Heart right ventricle (tissue), 16 donors: ENCODE measurements around the gene SERPINA4. TPM values are rescaled to one million over a fixed set of nuclear protein-coding genes. Genes with fewer than 3 reads are reported as not detected.

Experiments
- ATAC-seq, 8 donors: fragments of 200-7000 bp; cut with Tn5 transposase; one replicate each; pipeline ENCODE4 v1.9.1; 2020; ENCODE audit warnings: mild to moderate bottlenecking in 8 of 8, moderate library complexity in 8 of 8, moderate number of reproducible peaks in 1 of 8
- DNase-seq, 2 donors: peaks; one replicate each; pipeline ENCODE4 v3.0.0-alpha.2; 2020
- H3K27ac ChIP-seq, 10 donors: fragments of 200-600 bp; sonication (generic) in 2 of 10; one replicate each; pipeline versions ENCODE4 v1.5.0 to v1.8.0; 2020 to 2022; ENCODE audit warnings: mild to moderate bottlenecking in 3 of 10
- H3K27me3 ChIP-seq, 7 donors: fragments of 200-600 bp; one replicate each; pipeline ENCODE4 v1.8.0; 2021 to 2022; ENCODE audit warnings: mild to moderate bottlenecking in 2 of 7
- H3K36me3 ChIP-seq, 9 donors: fragments of 200-600 bp; sonication (generic) in 1 of 9; one replicate each; pipeline versions ENCODE4 v1.5.0 to v1.8.0; 2020 to 2022; ENCODE audit warnings: mild to moderate bottlenecking in 2 of 9
- H3K4me1 ChIP-seq, 9 donors: fragments of 200-600 bp; sonication (generic) in 1 of 9; one replicate each; pipeline versions ENCODE4 v1.5.0 to v1.8.0; 2020 to 2022; ENCODE audit warnings: mild to moderate bottlenecking in 4 of 9
- H3K4me3 ChIP-seq, 10 donors: fragments of 200-600 bp; sonication (generic) in 2 of 10; one replicate each; pipeline versions ENCODE4 v1.5.0 to v1.8.0; 2020 to 2022; ENCODE audit warnings: mild to moderate bottlenecking in 7 of 10, moderate library complexity in 2 of 10
- H3K9me3 ChIP-seq, 11 donors: fragments of 200-600 bp in 10 of 11; sonication (generic) in 2 of 11; one replicate each; pipeline versions ENCODE4 v1.5.0 to v1.8.0; 2013 to 2022; ENCODE audit warnings: mild to moderate bottlenecking in 2 of 11, control low read depth in 1 of 11, moderate library complexity in 1 of 11
- CTCF ChIP-seq, 9 donors: fragments of 200-600 bp; sonication (generic) in 2 of 9; IDR thresholded peaks; one replicate each; pipeline versions ENCODE4 v1.5.0 to v1.8.0; 2021 to 2022; ENCODE audit warnings: antibody characterized with exemption in 9 of 9, mild to moderate bottlenecking in 5 of 9, moderate library complexity in 1 of 9
- WGBS, 2 donors: extraction: QIAGEN DNeasy Blood & Tissue Kit; methylation state at CpG; one replicate each; pipeline ENCODE4 v1.1.7; 2013; ENCODE audit warnings: inconsistent platforms in 1 of 2; 5-methylcytosine and 5-hydroxymethylcytosine counted together
- intact Hi-C, 10 donors: fragments of 100-400 bp; cut with DNase I; formaldehyde crosslinking; loops; one replicate each; pipeline versions ENCODE4 v1.11.1 to v1.14.2; 2022
- polyA plus RNA-seq, 2 donors: library from polyadenylated mRNA; stranded (reverse); fragments of 200-250 nt; gene quantifications; one replicate each; pipeline ENCODE4 v1.2.3, GENCODE V29; 2013
- total RNA-seq, 10 donors: library from RNA; stranded (reverse); fragmentation: NEBNext Ultra II Directional in 3 of 10; extraction: Animal tissue kit (Norgen Biotek cat#: 25700) in 3 of 10; gene quantifications; one replicate each; pipeline versions ENCODE4 v1.2.1 to v1.2.4, GENCODE V29; 2021 to 2023
- donor health status: Arrhythmogenic right ventricular cardiomyopathy.
- donor health status: ischemic (EF 13 %, LVEDD 7.1; RV severe dilation, severe dysfunction).
- donor health status: healthy with polysubstance abuse.
- donor health status: DM: no; HTN: yes; CAD: no.
- donor health status: DM: no; HTN: no; CAD: no.
- donor health status: ischemic (EF 25% LVEDD 6.9; RV normal size, moderate dysfunction).
- donor health status: ischemic (EF 25% LVEDD 5.7; RV mildly dilated, moderate dysfunction).
- donor health status: healthy.
- donor health status: DM: yes; HTN: yes; CAD: no.
- donor health status: Ischemic cardiomyopathy.
- donor health status: ischemic (EF 35%, LVEDD 5.7; RV mildly dilated, moderate dysfunction).
- donor health status: nonischemic (EF 11% LVEDD 7.7; RV severe dilation, severe dysfunction).
- donor health status: DM: yes; HTN: yes; CAD: no.
- donor health status: PGD.
- donor health status: ischemic (EF 29% LVEDD 5.4; RV normal size, mild dysfunction).
- donor health status: nonischemic (EF 23%, LVEDD 6.1; RV moderate dilation, normal function).

Gene SERPINA4
- total and polyA plus RNA-seq, 12 donors: not detected

GRCh38 chr14:94595912-94596311 lies 34.7 kb downstream of the SERPINA4 start:
- no peak overlapping the region for H3K4me3 ChIP-seq
- H3K36me3 ChIP-seq: no peaks in the 10 kb centered on the region
- H3K27me3 ChIP-seq: no peaks in the 10 kb centered on the region
- DNase-seq (no peak), ATAC-seq (peak in 6 of 8 donors; percentile 43 to 78 (median 56))
- peaks cover 4 to 32% (median 22%) of the 10 kb centered on the region in 9 donors for H3K4me1 ChIP-seq
- TF ChIP-seq CTCF (IDR thresholded peaks at IDR 0.05): no peak
- H3K27ac ChIP-seq: peak overlapping the region in 1 of 10 donors; percentile 15
- H3K9me3 ChIP-seq: no peaks in the 10 kb centered on the region
- intact Hi-C loops: no loop called here
- 42 to 46% methylated on average over 2 of the region's 2 CpGs for WGBS, 2 donors

- ATAC-seq: no peak
- no peaks in the 10 kb centered on the region for H3K36me3 ChIP-seq
- H3K4me1 ChIP-seq: peaks cover 4 to 32% (median 22%) of the 10 kb centered on the region in 9 donors
- H3K27ac ChIP-seq: no peak overlapping the region
- WGBS, 2 donors: 68 to 71% methylated on average over 9 of the region's 9 CpGs
- no peaks in the 10 kb centered on the region for H3K27me3 ChIP-seq
- no peaks in the 10 kb centered on the region for H3K9me3 ChIP-seq
- no peak overlapping the region for H3K4me3 ChIP-seq
- DNase-seq: no peak
- intact Hi-C loops: no loop called here
- TF ChIP-seq CTCF (IDR thresholded peaks at IDR 0.05): no peak
Measured at GRCh38 chr14:94596361-94596760, 35.1 kb downstream of the SERPINA4 start.

GRCh38 chr14:94597788-94598187 lies 36.5 kb downstream of the SERPINA4 start:
- DNase-seq (no peak), ATAC-seq (no peak)
- TF ChIP-seq CTCF (IDR thresholded peaks at IDR 0.05): no peak
- Histone ChIP-seq H3K27me3 (no peaks in the 10 kb centered on the region), H3K4me3 (no peak overlapping the region), H3K36me3 (no peaks in the 10 kb centered on the region), H3K9me3 (no peaks in the 10 kb centered on the region), H3K27ac (no peak overlapping the region), H3K4me1 (peaks cover 4 to 43% (median 29%) of the 10 kb centered on the region in 9 donors)
- 86 to 88% methylated on average over 5 of the region's 5 CpGs for WGBS, 2 donors
- intact Hi-C loops: no loop called here

- Histone ChIP-seq H3K36me3 (no peaks in the 10 kb centered on the region), H3K9me3 (no peaks in the 10 kb centered on the region), H3K4me1 (peaks cover 4 to 43% (median 29%) of the 10 kb centered on the region in 9 donors), H3K27ac (peak overlapping the region in 2 of 10 donors; percentile 64 to 73), H3K4me3 (no peak overlapping the region), H3K27me3 (no peaks in the 10 kb centered on the region)
- DNase-seq (no peak), ATAC-seq (no peak)
- intact Hi-C loops: no loop called here
- 75 to 78% methylated on average over 7 of the region's 7 CpGs for WGBS, 2 donors
- no peak for TF ChIP-seq CTCF (IDR thresholded peaks at IDR 0.05)
Measured at GRCh38 chr14:94598506-94598815, 37.2 kb downstream of the SERPINA4 start.
